ENCODE results near the gene RDH12.

DNA sequence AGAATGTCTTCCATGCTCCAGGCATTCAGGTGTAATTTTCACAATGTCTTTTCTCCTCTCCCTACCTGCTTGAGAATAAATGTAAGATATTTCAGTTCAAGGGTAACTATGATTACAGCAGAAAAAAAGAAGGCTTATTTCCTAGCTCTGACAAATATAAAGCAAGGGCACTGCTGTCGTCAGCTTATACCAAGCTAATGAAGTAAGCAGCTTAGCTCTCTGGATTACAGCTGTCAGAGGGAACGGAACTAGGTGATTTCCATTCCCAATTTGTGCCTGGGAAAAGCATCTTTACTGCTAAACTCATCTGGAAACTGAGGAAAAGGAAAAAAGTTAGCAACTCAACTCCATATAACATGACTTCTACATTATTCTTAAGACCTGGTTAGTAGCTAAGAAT lies 58.2 kb downstream of the RDH12 start:
- TF ChIP-seq, protein P1, sequence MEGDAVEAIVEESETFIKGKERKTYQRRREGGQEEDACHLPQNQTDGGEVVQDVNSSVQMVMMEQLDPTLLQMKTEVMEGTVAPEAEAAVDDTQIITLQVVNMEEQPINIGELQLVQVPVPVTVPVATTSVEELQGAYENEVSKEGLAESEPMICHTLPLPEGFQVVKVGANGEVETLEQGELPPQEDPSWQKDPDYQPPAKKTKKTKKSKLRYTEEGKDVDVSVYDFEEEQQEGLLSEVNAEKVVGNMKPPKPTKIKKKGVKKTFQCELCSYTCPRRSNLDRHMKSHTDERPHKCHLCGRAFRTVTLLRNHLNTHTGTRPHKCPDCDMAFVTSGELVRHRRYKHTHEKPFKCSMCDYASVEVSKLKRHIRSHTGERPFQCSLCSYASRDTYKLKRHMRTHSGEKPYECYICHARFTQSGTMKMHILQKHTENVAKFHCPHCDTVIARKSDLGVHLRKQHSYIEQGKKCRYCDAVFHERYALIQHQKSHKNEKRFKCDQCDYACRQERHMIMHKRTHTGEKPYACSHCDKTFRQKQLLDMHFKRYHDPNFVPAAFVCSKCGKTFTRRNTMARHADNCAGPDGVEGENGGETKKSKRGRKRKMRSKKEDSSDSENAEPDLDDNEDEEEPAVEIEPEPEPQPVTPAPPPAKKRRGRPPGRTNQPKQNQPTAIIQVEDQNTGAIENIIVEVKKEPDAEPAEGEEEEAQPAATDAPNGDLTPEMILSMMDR (IDR thresholded peaks at IDR 0.05; ENCODE audit: low read depth, low read length, poor library complexity, severe bottlenecking): no peak
- no peak for TF ChIP-seq EZH2phosphoT487 (IDR thresholded peaks at IDR 0.05; ENCODE audit: borderline replicate concordance, low read length)

Measured in DOHH2 (cell line).